Coronary artery (tissue), 2 donors: Measurements from ENCODE around the gene SLC41A1.
"Not testable (repeated sequence)": the region's sequence is repeated elsewhere in the genome, so short reads cannot be mapped to it uniquely, and the experiment has no call there.

Experiments used
- DNase-seq: peaks from one replicate; pipeline ENCODE4 v3.0.0-alpha.2; 2017; ENCODE audit warnings: low spot score
- H3K27ac ChIP-seq, 2 donors: fragments of 200-600 bp; sonication (generic); one replicate each; pipeline ENCODE4 v1.5.1; 2016 to 2019
- H3K4me3 ChIP-seq: fragments of 200-600 bp; sonication (generic); 2 replicates; pipeline ENCODE4 v1.5.1; 2016; ENCODE audit warnings: mild to moderate bottlenecking, moderate library complexity
- CTCF ChIP-seq: fragments of 200-600 bp; sonication (generic); IDR thresholded peaks from one replicate; pipeline ENCODE4 v1.5.1; 2019; ENCODE audit warnings: antibody characterized with exemption

SLC41A1 gene

DNA sequence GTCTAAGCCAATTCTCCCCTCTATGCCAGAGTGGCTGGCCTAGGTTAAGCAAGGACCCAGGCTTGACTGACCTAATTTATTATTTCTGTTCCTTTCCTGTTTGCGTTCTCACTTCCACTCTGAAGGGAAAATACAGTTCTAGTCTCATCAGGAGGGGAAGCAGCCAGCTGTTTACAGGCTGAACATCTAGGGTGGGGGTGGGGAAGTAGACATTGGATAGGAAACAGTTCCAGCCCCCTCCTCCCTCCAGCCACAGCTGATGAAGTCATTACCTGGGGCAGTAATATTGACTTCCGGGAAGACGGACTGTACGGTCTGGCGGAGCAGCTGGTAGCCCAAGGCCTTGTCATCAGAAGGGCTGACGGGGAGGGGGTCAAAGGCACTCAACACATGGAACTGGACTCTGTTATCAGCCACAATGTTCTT, 19.3 kb upstream of the SLC41A1 start:
- Histone ChIP-seq H3K4me3 (no peak overlapping the region), H3K27ac (no peak overlapping the region)
- DNase-seq: no peak
- no peak for TF ChIP-seq CTCF

- no peak for DNase-seq
- H3K27ac ChIP-seq: no peak overlapping the region
- no peak for TF ChIP-seq CTCF
- no peak overlapping the region for H3K4me3 ChIP-seq
Measured at GRCh38 chr1:205827623-205828022, 14.6 kb upstream of the SLC41A1 start.

- no peak for TF ChIP-seq CTCF
- Histone ChIP-seq H3K4me3 (no peak overlapping the region), H3K27ac (no peak overlapping the region)
- no peak for DNase-seq
Measured at GRCh38 chr1:205826995-205827394, 14.0 kb upstream of the SLC41A1 start.

- no peak overlapping the region for H3K4me3 ChIP-seq
- no peak overlapping the region for H3K27ac ChIP-seq
- no peak for DNase-seq
- TF ChIP-seq CTCF: no peak
Measured at GRCh38 chr1:205826016-205826806, 13.2 kb upstream of the SLC41A1 start.

DNA sequence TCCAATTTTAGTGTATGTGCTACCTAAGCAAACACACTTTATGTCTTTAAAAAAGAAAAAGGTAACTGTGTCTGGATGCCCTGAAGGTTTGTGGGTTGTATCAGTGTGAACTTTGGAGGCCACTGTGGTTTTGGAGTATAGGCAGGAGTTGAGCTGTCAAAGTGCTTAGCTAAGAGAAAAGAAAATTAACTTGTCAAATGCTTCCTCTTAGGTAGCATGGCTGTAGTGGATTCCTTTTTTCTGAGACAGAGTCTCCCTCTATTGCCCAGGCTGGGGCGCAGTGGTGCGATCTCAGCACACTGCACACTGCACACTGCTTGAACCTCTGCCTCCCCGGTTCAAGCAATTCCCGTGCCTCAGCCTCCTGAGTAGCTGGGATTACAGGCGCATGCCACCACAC, 11.2 kb upstream of the SLC41A1 start:
- DNase-seq: no peak
- no peak for TF ChIP-seq CTCF
- Histone ChIP-seq H3K4me3 (no peak overlapping the region), H3K27ac (no peak overlapping the region)

DNA sequence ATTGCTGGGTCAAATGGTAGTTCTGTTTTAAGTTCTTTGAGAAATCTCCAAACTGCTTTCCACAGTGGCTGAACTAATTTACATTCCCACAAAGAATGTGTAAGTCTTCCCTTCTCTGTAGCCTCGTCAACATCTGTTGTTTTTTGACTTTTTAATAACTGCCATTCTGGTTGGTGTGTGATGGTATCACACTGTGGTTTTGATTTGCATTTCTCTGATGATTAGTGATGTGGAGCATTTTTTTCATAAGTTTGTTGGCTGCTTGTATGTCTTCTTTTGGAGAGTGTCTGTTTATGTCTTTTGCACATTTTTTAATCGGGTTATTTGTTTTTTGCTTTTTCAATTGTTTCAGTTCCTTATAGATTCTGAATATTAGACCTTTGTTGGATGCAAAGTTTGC, 10.3 kb upstream of the SLC41A1 start:
- H3K27ac ChIP-seq, H3K4me3 ChIP-seq, DNase-seq: not testable (repeated sequence)

DNA sequence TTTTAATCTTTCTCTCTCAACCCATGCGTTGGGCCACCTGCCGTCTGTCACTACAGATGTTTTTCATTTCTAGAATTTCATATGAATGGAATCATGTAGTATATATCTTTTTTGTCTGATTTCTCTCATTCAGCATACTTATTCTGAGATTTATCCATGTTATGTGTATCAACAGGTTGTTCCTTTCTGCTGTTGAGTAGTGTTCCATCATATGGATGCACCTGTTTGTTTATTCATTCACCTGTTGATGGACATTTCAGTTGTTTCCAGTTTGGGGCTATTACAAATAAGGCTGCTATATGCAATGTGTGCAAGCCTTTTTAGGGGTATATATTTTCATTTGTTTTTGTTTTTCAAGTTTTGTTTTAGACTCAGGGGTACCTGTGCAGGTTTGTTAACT, 9.4 kb upstream of the SLC41A1 start:
- Histone ChIP-seq H3K4me3 (no peak overlapping the region), H3K27ac (no peak overlapping the region)
- DNase-seq: no peak
- TF ChIP-seq CTCF: no peak
